ENCODE measurements around the gene LIFR.

GRCh38 chr5:38455796-38456330 lies 100.6 kb downstream of the LIFR start:
- TF ChIP-seq CTCF (conservative IDR thresholded peaks at IDR 0.05; ENCODE audit: low read depth, low read length) (no peak), EZH2 (IDR thresholded peaks at IDR 0.05; ENCODE audit: borderline replicate concordance, low read depth, low read length, poor library complexity, severe bottlenecking) (no peak)

Measured in A673 (cell line).